Activated naive CD4-positive, alpha-beta T cell treated with Interleukin-2 at 50 U/mL for 16 hours (primary cell): ENCODE measurements around the gene CYP8B1.
"Not testable (repeated sequence)": the region's sequence is repeated elsewhere in the genome, so short reads cannot be mapped to it uniquely, and the experiment has no call there.

Experiments
- DNase-seq: peaks from one replicate; pipeline ENCODE4 v3.0.0-alpha.2; 2020

The CYP8B1 gene

DNA sequence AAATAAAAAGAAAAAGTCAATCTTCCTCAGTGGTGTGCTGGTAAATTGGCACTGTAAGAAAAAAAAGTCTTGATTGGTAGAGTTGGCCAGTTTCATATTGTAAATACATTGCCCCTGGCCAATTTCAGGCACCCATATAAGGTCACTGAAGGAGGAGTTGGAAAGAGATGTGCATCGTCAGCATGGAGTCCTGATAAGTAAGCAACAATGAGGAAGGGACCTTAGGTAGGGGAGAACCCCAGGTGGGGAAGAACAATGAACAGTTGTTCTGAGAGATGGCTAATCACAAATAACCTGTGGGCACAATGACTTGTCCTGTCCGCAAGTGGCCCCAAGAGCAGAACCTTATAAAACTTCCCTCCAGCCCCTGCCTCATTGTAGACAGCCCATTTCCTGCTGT is 8.6 kb upstream of the CYP8B1 start:
- DNase-seq = no peak

DNA sequence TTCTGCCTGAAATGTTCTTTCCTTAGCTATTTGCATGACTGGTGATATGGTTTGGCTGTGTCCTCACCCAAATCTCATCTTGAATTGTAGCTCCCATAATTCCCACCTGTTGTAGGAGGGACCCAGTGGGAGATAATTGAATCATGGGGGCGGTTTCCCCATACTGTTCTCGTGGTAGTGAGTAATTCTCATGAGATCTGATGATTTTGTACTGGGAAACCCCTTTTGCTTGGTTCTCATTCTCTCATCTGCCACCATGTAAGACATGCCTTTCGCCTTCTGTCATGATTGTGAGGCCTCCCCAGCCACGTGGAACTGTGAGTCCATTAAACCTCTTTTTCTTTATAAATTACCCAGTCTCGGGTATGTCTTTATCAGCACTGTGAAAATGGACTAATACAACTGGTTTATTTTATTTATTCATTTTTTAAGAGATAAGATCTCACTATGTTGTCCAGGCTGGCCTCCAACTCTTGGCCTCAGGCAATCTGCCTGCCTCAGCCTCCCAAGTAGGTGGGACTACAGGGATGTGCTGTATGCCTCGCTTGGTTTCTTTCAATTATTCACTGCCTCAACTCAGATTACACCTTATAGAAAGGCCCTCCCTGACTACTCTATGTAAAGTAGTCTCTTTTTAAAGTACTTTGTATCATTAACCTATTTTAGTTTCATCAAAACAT is 7.7 kb upstream of the CYP8B1 start:
- not testable (repeated sequence) for DNase-seq

DNA sequence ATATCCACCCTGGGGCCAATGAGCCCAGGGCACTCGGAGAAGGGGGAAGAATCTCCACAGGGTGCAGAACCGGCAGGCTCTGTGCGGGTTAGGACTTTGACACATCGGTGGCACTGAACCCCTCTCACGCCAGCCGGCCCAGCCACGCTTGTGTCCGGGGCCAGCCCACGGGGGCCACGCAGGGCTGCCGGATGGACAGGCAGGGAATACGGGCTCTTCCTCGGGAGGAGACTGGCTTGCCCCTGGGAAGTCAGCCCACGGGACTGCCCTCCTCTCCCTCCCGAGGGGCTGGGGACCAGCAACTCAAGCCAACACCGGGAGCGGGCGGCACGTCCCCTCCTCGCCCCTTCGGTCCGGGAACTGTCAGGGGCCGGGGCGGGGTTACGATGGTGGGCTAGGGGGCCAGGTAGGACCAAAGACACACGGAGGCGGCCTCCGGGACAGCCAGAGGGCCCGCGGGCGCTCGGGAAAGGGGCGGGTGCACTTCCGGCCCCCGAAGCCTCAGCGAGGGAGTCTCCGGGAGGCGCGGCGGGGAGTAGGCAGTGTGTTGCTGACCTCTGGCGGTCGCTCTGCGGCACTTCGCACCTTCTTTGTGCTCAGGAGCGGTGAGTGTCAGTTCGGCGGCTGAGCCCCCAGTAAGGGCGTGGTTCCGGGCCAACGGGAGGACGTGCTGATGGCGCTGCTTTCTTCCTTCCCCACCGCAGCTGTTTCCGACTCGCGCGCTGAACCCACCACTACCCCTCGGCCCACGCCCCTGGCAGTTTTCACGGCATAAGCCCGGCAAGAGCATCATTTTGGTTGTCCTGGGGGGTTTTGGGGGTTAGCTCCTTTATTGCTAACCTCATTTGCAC is 5.1 kb upstream of the CYP8B1 start:
- DNase-seq = peak; percentile 86

DNA sequence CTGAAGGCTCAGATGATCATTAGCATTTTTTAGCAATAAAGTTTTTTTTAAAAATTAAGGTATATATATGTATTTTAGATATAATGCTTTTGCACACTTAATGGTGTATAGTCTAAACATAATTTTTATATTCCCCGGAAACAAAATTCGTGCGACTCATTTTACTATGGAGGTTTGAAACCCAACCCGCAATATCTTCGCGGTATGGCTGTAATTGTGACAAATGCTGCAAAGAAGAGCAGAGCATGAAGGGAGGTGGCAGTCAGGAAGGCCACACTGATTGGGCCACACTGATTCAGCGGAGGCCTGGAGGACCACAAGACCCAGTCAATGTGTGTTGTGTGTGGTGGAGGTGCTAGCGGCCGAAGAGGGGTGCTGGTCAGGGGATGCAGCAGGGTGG is 4.5 kb upstream of the CYP8B1 start:
- DNase-seq = no peak

DNA sequence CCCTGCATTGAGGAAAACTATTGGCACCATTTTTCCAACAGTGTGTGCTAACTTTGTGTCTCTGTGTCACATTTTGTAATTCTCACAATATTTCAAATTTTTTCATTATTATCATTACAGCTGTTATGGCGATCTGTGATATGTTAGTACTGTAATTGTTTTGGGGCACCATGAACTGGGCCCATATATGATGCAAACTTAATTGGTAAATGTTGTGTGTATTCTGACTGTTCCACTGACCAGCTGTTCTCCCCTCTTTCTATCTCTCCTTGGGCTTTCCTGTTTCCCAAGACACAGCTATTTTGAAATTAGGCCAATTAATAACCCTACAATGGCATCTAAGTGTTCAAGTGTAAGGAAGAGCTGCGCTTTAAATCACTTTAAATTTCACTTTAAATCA is 2.2 kb upstream of the CYP8B1 start:
- DNase-seq = no peak

DNA sequence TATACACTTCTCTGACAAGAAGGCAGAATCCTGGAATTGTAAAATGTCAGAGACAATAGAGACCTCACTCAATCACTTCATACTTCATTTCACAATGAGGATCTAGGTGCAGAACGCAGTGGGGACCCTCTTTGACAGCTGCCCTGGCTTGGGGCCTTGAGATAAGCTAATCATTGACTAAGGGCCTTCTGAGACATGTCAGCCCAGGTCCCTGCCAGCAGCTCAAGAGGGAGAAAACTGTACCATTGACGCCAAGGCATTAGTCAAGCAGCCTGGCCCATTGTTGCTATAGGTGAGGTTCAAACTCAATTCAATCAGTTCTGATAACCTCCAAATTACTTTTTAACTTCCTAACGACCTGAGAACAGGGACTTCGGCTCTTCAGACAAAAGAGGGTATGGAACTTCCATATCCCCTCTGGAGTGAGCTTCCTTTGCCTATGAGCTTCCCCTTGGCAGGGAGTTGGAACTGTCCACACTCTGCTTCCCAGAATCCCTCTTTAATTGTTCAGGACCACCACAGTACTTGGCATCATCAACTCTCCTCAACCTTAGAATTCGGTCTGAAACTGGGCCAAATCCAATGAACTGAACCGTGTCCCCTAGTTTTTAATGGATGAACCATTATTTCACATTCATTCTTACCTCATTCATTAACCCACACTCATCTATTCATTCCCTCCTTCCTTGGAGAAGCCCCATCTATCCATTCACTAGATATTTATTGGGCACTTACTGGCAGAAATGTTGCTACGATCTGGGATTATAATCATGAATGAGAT is 1.5 kb upstream of the CYP8B1 start:
- DNase-seq = no peak

DNA sequence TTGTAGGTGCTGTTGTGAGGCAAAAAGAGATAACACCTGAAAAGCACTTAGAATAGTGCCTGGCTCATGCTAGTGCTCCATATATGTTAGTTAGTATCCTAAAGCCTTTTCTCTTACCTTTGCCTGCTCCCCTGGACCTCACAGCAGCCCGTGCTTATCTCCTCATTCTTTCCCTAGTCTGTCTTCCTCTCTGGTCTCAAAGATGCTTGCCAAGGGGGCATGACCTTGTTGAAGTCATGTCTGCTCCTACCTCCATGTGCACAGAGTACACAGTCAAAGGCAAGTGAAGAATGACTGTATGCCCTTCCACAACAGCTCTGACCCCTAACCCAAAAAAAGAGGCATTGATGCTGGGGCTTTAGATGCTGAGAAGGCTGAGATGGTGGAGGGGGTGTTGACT is 722 bp upstream of the CYP8B1 start:
- no peak for DNase-seq

DNA sequence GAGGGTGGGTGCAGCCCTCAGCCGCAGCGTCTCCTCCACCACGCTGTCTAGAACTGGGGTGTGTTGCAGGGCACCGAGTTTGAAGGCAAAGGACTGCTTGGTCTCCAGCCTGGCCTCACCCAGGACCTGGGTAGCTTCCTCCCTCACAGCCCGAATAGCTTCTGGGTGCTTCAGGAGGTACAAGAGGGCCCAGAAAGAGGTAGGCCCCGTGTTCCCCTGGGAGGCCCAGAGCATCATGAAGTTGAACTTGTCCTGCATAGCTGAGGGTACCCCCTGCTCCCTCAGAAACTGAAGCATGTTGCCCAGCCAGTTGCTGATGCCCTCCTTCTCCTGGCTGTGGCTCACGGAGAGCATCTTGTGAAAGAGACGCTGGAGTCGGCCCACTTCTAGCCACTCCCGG is 930 bp downstream of the CYP8B1 start:
- no peak for DNase-seq

DNA sequence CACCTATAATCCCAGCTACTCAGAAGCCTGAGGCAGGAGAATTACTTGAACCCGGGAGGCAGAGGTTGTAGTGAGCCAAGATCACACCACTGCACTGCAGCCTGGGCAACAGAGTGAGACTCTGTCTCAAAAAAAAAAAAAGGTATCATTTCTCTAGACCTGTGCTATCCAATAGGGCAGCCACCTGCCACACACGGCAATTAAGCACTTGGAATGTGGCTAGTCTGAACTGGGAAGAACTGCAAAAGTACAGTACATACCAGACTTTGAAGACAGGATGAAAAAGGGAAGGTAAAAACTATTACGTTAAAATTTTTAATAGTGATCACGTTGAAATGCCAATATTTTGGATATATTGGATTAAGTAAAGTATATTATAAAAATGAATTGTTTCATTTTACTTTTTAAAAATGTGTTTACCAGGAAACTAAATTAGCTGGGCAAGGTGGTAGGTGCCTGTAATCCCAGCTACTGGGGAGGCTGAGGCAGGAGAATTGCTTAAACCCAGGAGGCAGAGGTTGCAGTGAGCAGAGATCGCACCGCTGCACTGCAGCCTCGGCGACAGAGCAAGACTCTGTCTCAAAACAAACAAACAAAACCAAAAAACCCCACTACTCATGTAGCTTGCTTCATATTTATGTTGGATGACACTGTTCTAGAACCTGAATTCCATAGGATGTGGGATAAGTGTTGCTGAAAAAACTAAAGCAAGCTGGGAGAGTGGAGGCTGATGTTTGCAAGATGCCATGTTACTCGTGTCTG is 2.3 kb downstream of the CYP8B1 start:
- no peak for DNase-seq

DNA sequence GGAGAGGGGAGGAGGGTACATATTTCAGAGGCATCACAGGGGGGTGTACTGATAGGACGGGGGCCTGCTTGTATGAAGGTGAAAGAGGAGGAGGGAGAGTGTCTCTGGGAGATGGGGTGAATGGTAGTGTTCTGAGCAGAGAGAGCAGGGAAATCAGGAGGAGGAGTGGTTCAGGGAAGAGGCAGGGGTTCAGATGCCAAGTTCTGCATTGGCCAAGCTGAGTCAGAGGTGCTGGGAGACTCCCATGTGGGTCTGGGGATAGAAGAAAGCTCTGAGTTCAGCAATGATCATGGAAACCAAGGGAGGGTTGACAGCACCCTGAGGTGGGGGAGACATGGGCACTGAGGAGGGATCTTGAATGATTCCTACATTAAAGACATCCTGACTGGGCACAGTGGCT is 3.0 kb downstream of the CYP8B1 start:
- no peak for DNase-seq

DNA sequence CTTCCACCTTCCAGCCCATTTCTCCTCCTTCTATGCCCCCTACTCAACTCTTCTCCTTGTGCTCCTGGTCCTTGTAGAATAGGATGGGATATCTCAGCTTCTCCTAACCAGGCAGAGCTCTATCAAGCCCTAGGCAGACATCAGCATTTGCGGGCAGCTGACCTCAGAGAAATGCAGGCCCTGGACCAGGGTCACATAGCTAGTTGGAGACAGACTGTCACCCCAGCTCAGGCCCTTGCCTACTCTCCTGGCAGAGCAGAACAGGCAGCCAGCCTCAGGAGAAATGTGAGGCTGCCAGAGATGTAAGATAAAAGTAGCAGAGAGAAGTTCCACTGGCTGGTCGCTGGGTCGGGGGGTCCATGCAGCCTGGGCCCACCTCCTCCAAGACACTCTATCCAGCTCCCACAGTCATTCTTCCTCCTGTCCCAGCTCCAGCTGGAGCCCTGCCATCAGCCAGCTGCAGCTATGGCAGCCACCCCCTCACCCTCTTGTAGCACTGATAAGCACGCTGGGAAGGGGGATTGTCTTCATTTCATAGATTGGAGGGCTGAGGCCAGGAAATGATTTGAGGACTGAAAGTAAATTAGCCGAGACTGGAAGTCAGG is 4.0 kb downstream of the CYP8B1 start:
- DNase-seq = no peak

DNA sequence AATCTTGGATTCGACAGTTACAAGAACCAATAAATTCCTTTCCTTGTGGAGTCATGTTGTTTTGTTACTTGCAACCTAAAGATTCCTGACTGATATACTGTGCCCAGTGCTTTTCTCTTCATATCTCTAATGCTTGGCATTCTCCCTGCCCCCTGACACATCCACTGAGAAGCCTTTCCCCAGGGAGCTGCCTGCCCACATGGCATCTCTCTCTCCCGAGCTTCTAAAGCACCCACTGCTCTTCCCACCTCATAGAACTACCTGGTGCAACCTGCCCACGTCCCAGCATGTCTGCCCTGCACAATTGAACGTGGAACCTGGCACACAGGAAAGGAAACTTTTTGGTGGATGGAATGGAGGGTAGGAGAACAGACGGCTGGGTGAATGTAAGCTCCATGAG is 6.8 kb downstream of the CYP8B1 start:
- DNase-seq = no peak

DNA sequence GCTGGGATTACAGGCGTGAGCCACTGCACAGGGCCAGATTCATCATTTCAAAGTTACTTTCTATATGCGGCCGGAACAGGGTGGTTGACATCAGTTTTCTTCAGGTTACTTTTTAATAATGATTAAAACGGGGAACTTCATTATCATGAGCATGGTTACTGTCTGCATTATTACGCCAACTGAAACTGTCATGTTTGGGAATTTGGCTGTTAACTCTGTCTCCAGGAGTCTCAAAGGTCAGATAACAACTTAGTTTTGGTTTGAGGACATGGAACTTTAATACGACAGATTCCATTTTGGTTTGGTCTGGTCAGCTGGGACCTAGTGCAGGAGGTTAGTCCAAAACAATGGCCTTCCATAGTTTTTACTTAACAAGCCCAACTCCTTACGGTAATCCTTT is 8.5 kb downstream of the CYP8B1 start:
- DNase-seq = no peak

DNA sequence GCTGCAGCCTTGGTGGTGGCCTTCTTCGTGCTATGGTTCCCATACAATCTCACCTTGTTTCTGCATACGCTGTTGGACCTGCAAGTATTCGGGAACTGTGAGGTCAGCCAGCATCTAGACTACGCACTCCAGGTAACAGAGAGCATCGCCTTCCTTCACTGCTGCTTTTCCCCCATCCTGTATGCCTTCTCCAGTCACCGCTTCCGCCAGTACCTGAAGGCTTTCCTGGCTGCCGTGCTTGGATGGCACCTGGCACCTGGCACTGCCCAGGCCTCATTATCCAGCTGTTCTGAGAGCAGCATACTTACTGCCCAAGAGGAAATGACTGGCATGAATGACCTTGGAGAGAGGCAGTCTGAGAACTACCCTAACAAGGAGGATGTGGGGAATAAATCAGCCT is 10.4 kb downstream of the CYP8B1 start:
- no peak for DNase-seq

DNA sequence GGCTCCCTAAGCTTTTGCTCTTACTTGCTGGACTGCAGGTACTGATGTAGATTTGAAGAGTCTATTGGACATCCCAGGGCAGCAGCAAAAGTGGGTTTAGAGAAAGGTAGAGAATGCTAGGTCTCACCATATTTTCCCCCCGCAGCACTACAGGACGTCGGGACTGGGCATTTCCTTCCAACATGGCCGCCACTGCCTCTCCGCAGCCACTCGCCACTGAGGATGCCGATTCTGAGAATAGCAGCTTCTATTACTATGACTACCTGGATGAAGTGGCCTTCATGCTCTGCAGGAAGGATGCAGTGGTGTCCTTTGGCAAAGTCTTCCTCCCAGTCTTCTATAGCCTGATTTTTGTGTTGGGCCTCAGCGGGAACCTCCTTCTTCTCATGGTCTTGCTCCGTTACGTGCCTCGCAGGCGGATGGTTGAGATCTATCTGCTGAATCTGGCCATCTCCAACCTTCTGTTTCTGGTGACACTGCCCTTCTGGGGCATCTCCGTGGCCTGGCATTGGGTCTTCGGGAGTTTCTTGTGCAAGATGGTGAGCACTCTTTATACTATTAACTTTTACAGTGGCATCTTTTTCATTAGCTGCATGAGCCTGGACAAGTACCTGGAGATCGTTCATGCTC is 11.2 kb downstream of the CYP8B1 start:
- no peak for DNase-seq

DNA sequence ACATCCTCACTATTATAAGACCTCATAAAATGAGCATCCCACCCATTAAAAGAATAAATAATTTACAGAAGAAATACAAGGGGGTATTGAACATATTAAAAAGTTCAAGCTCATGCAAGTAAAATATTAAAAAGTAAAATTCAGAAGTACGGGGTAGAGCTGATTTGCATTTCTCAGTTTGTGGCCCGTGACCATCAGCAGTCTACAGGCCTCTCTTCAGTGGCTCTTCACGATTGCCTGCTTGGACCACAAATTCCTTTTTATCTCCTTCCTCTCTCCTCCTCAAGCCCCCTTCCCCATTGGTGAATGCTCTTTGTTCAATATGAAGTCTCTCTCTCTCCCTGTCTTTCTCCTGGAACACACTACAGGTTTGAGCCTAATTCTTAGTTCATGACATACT is 19.1 kb downstream of the CYP8B1 start:
- DNase-seq = no peak

DNA sequence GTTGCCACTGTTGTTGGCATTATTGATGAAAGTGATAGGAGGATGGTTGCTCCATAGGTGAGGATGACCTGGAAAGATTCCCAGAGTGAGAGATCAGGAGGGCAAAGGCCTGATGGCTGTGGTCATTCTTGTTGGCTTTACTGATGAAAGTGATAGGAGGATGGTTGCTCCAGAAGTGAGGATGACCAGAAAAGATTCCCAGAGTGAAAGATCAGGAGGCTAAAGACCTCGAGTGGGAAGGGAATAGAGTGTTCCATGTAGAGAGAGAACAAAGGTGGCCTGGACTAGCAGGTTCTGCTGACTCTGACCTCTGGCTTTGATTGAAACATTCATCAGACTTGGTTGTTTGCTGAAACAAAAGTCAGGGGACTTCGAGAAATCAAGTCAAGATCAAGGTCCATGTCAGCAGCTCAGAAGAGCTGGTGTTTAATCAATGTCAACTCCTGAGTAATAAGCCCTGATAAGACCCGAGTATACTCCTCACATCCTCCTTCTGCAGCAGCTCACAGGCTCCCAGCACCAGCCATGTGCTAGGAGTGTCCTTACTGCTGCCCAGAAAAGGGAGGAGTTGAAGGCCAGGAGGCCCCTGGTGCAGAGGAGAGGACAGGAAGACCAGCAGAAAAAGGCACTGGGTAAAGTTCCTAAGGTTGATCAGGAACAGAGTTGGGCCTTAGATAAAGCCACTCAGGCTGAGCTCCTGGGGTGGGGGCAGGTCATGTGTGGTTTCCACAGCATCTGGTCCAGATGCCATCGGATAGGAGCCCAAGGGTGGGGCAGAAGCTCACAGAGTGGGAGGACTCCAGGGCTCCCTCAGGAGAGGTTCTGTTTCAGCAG is 19.9 kb downstream of the CYP8B1 start:
- no peak for DNase-seq

DNA sequence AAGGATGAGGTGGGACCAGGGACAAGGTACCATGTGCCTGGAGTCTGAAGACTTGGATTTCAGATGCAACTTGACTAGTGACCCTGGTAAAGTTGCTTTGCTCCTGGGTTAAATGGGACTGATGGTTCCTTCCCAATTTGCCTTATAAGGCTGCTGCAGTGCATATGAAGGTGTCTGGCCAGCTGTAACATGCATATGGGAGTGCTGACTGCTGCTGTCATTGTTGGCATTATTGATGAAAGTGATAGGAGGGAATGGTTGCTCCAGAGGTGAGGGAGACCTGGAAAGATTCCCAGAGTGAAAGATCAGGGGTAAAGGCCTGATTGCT is 20.5 kb downstream of the CYP8B1 start:
- no peak for DNase-seq

DNA sequence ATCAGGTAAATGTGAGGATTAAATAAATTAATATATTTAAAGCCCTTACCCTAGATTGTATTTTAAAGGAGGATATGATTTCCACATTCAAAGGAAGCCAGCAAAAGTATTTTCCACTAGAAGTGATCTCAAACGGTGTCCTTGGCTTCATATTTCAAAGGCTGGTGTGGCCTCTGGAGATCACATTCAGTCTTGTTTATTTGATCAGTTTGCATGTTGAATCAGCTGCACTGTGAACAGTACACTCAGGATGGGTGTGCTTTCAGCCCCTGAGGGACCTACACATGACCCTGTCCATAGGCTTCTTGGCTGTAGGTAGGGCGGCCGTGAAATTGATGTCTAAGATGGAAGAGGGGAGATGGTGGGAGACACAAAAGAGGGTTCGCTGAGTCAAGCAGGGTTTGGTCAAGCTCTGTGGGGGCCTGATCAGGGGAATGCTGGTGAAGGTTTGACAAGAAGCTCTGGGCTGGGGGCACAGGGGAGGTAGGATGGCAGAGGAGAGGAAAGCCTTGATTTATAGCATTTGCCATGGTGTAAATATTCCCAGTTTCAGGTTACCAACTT is 21.9 kb downstream of the CYP8B1 start:
- DNase-seq = no peak

DNA sequence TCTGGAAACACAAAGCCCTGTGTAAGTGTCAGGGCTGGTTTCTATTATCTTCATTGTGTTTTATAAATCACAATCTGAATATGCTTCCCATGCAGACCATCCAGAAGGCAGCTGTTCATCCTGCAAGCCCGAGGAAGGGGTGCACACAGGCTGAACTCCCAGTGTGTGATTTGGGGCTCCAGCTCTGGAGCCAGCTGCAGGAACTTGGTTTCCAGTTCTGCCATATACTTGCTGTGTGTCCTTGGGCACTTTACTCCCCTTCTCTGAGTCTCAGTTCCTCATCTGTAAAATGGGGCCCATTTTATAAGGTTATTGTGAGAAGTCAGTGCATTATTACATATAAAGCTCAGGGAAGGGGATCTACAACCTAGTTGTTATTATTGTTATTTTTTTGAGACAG is 22.6 kb downstream of the CYP8B1 start:
- DNase-seq = no peak

DNA sequence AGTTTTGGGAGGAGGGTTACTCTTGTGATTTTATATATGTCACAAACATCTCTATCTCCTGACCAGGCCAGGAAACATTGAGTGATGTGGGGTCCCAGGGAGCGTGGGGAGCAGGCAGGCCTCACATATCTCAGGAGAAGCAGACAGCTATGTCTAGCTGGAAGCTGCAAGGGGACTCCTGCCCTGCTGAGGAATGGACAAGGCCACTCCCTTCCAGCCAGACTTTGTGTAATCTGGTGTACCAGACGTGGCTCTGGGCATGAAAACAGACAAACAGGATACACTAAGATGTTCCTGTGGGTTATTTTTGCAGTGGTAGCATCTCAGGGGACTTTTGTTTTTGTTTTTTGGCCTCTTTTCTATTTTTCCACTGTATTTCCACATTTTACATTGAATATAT is 23.2 kb downstream of the CYP8B1 start:
- DNase-seq = no peak
